GM13976 (cell line): Measurements from ENCODE around the gene ZNF597.

Experiments used
- DNase-seq: peaks from one replicate; pipeline ENCODE4 v3.0.0; 2012; ENCODE audit warnings: low spot score
- CTCF ChIP-seq: IDR thresholded peaks from 2 replicates; pipeline ENCODE4 v1.5.1; 2012; ENCODE audit warnings: borderline replicate concordance, mild to moderate bottlenecking; ENCODE audit not compliant: insufficient read depth; ENCODE audit errors: extremely low read depth, missing control alignments, control extremely low read depth
- in situ Hi-C: fragments of 300-500 bp; cut with MboI; formaldehyde crosslinking; loops from one replicate; pipeline ENCODE4 v1.12.0; 2022; ENCODE audit warnings: low sequenced_read_pairs, mixed read lengths, inconsistent platforms; ENCODE audit not compliant: unreplicated experiment

Gene ZNF597

GRCh38 chr16:3443108-3444031 is at the start of gene ZNF597, which contains the start of gene NAA60:
Gene ZNF597, minus strand, starts transcription at chr16:3443504. Its CDS starts 351 bp downstream, at chr16:3443153.
Gene NAA60, plus strand, starts transcription at chr16:3443680. Its CDS starts 32,548 bp downstream, at chr16:3476228.
- in situ Hi-C loops = no loop called here
- no peak for TF ChIP-seq CTCF
- peak; percentile 89 for DNase-seq

- no peak for TF ChIP-seq CTCF
- in situ Hi-C loops = no loop called here
- no peak for DNase-seq
These were observed 49.1 kb upstream of the ZNF597 start for GRCh38 chr16:3492356-3492755.

GRCh38 chr16:3490911-3491629 is 47.8 kb upstream of the ZNF597 start:
- in situ Hi-C loops = no loop called here
- peak; percentile 66 for DNase-seq

GRCh38 chr16:3488801-3489200 is 45.5 kb upstream of the ZNF597 start:
- no peak for DNase-seq
- no peak for TF ChIP-seq CTCF
- in situ Hi-C loops = no loop called here

More at GRCh38 chr16:3490911-3491629, 47.8 kb upstream of the ZNF597 start:
- TF ChIP-seq CTCF = peak; percentile 23

- in situ Hi-C loops = no loop called here
- TF ChIP-seq CTCF = no peak
- DNase-seq = no peak
These were observed 44.5 kb upstream of the ZNF597 start for GRCh38 chr16:3487521-3488410.
